Smooth muscle cell (in vitro differentiated cells): ENCODE data around the gene KIAA2012. TPM values are rescaled to one million over a fixed set of nuclear protein-coding genes. Genes with fewer than 3 reads are reported as not detected.

ENCODE experiments used
- DNase-seq: peaks from one replicate; lab custom pipeline; 2025; ENCODE audit not compliant: unreplicated experiment; lab: John Stamatoyannopoulos, UW
- H2AFZ ChIP-seq: fragments of 200-600 bp; sonication (generic); 2 replicates; pipeline ENCODE4 v1.6.0; 2016; ENCODE audit warnings: antibody characterized with exemption, low read depth, mild to moderate bottlenecking
- H3F3A ChIP-seq: fragments of 200-600 bp; sonication (generic); 2 replicates; pipeline ENCODE4 v1.6.0; 2017; ENCODE audit warnings: antibody characterized with exemption, low read depth
- H3K27ac ChIP-seq: fragments of 200-600 bp; sonication (generic); 2 replicates; pipeline ENCODE4 v1.5.1; 2016; ENCODE audit warnings: low read depth, mild to moderate bottlenecking
- H3K27me3 ChIP-seq: fragments of 200-600 bp; sonication (generic); 2 replicates; pipeline ENCODE4 v1.6.1; 2016; ENCODE audit warnings: low read depth, mild to moderate bottlenecking
- H3K36me3 ChIP-seq: fragments of 200-600 bp; sonication (generic); 2 replicates; pipeline ENCODE4 v1.5.1; 2016; ENCODE audit warnings: low read depth
- H3K4me1 ChIP-seq: fragments of 200-600 bp; sonication (generic); 2 replicates; pipeline ENCODE4 v1.5.1; 2016; ENCODE audit warnings: low read depth
- H3K4me2 ChIP-seq: fragments of 200-600 bp; sonication (generic); 2 replicates; pipeline ENCODE4 v1.6.0; 2016; ENCODE audit warnings: mild to moderate bottlenecking
- H3K4me3 ChIP-seq: fragments of 200-600 bp; sonication (generic); 2 replicates; pipeline ENCODE4 v1.5.1; 2016; ENCODE audit warnings: mild to moderate bottlenecking
- H3K79me2 ChIP-seq: fragments of 200-600 bp; sonication (generic); 2 replicates; pipeline ENCODE4 v1.6.0; 2016; ENCODE audit warnings: low read depth, mild to moderate bottlenecking
- H3K9ac ChIP-seq: fragments of 200-600 bp; sonication (generic); 2 replicates; pipeline ENCODE4 v1.6.0; 2016; ENCODE audit warnings: low read depth
- H3K9me3 ChIP-seq: fragments of 200-600 bp; sonication (generic); replicated peaks from 2 replicates; pipeline ENCODE4 v1.5.1; 2016; ENCODE audit warnings: low read depth
- H4K20me1 ChIP-seq: fragments of 200-600 bp; sonication (generic); 2 replicates; pipeline ENCODE4 v1.6.0; 2016; ENCODE audit warnings: low read depth
- WGBS: methylation state at CpG from one replicate; pipeline ENCODE4 v1.1.7; 2016; ENCODE audit warnings: low lambda C conversion rate; 5-methylcytosine and 5-hydroxymethylcytosine counted together
- polyA plus RNA-seq: library from polyadenylated mRNA; unstranded; fragments of >200 nt; fragmentation: Nextera tagmentation; extraction: Ambion mirVana; gene quantifications from 2 replicates; pipeline ENCODE4 v1.2.1, GENCODE V29; 2016
- total RNA-seq: library from RNA; depleted of rRNA; stranded (reverse); fragments of >200 nt; gene quantifications from 2 replicates; pipeline ENCODE4 v1.2.3, GENCODE V29; 2014
- TF ChIP-seq, protein P1 (sequence below): fragments of 200-600 bp; sonication (generic); IDR thresholded peaks from 2 replicates; pipeline ENCODE4 v1.5.1; 2017; ENCODE audit warnings: borderline replicate concordance, mild to moderate bottlenecking, antibody characterized with exemption; ENCODE audit not compliant: insufficient read depth, poor library complexity, severe bottlenecking

The KIAA2012 gene
- total and polyA plus RNA-seq, 2 experiments from 2014 or later = not detected

DNA sequence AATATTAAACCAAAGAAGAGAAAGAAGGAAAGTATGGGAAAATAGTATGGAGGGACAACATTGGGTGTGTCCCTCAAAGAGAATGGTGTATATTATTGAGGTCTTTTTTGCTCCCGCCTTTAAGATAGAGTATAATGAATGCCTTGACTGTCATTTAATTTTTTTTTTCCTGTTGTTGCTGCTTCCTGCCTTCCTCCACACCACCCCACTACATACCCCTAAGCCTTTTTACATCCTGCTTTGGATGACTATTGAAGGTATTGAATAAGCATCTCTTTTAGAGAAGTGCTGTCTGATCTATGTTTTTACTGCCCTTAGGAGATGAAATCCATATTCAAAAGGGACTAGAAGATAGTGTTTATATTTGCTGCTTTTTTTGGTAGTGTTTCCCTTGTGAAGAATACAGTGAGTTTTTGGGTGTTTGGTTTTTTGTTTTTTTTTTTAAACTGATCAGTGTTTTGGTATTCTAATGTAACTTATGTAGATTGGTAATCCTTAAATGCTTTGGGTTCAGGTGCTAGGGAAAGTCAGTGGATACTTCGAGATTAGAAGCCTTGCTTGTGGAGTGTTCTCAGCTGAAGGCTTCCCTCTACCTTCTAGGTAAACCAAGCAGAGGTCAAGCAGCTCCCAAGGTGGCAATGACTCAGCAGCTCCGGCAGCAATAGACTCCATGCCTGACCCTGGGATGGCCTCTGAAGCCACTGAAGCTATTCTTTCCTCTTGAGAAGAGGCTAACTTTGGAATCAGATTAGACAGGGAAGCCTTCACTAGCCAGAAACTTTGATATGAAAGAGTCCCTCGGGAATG is 34.4 kb upstream of the KIAA2012 start:
- Histone ChIP-seq H3K4me3 (peak overlapping the region; percentile 75), H3K9me3 (no peaks in the 10 kb centered on the region), H3F3A (no peaks in the 10 kb centered on the region), H2AFZ (no peak overlapping the region), H3K79me2 (peaks cover 34% of the 10 kb centered on the region), H3K36me3 (no peaks in the 10 kb centered on the region), H3K9ac (no peak overlapping the region), H3K4me2 (peak overlapping the region; percentile 92), H3K27ac (peak overlapping the region; percentile 22), H3K27me3 (no peaks in the 10 kb centered on the region), H4K20me1 (peaks cover 48% of the 10 kb centered on the region), H3K4me1 (peaks cover 50% of the 10 kb centered on the region)
- 24% methylated on average over 4 of the region's 4 CpGs for WGBS
- no peak for DNase-seq
- TF ChIP-seq, protein P1, sequence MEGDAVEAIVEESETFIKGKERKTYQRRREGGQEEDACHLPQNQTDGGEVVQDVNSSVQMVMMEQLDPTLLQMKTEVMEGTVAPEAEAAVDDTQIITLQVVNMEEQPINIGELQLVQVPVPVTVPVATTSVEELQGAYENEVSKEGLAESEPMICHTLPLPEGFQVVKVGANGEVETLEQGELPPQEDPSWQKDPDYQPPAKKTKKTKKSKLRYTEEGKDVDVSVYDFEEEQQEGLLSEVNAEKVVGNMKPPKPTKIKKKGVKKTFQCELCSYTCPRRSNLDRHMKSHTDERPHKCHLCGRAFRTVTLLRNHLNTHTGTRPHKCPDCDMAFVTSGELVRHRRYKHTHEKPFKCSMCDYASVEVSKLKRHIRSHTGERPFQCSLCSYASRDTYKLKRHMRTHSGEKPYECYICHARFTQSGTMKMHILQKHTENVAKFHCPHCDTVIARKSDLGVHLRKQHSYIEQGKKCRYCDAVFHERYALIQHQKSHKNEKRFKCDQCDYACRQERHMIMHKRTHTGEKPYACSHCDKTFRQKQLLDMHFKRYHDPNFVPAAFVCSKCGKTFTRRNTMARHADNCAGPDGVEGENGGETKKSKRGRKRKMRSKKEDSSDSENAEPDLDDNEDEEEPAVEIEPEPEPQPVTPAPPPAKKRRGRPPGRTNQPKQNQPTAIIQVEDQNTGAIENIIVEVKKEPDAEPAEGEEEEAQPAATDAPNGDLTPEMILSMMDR = no peak

GRCh38 chr2:202039278-202040078 is 33.6 kb upstream of the KIAA2012 start:
- H3K9me3 ChIP-seq = no peaks in the 10 kb centered on the region
- no peak overlapping the region for H3K9ac ChIP-seq
- no peak overlapping the region for H2AFZ ChIP-seq
- H4K20me1 ChIP-seq = peaks cover 47% of the 10 kb centered on the region
- H3K36me3 ChIP-seq = no peaks in the 10 kb centered on the region
- H3K4me1 ChIP-seq = peaks cover 50% of the 10 kb centered on the region
- peak overlapping the region; percentile 22 for H3K27ac ChIP-seq
- 28% methylated on average over 13 of the region's 13 CpGs for WGBS
- TF ChIP-seq, protein P1 = no peak
- no peak for DNase-seq
- no peaks in the 10 kb centered on the region for H3K27me3 ChIP-seq
- peak overlapping the region; percentile 75 for H3K4me3 ChIP-seq
- peak overlapping the region; percentile 92 for H3K4me2 ChIP-seq
- no peaks in the 10 kb centered on the region for H3F3A ChIP-seq
- H3K79me2 ChIP-seq = peaks cover 34% of the 10 kb centered on the region

GRCh38 chr2:202040079-202040844 is 32.8 kb upstream of the KIAA2012 start:
- H3F3A ChIP-seq = no peaks in the 10 kb centered on the region
- H3K4me3 ChIP-seq = no peak overlapping the region
- H2AFZ ChIP-seq = no peak overlapping the region
- no peak overlapping the region for H3K27ac ChIP-seq
- H3K36me3 ChIP-seq = no peaks in the 10 kb centered on the region
- peaks cover 39% of the 10 kb centered on the region for H4K20me1 ChIP-seq
- TF ChIP-seq, protein P1 = no peak
- no peaks in the 10 kb centered on the region for H3K9me3 ChIP-seq
- 83% methylated on average over 4 of the region's 4 CpGs for WGBS
- H3K27me3 ChIP-seq = no peaks in the 10 kb centered on the region
- H3K4me1 ChIP-seq = peaks cover 50% of the 10 kb centered on the region
- peaks cover 31% of the 10 kb centered on the region for H3K79me2 ChIP-seq
- H3K4me2 ChIP-seq = no peak overlapping the region
- DNase-seq = no peak
- no peak overlapping the region for H3K9ac ChIP-seq
